ENCODE results near the gene ARVCF.

Gene ARVCF

GRCh38 chr22:19930551-19931486 is 85.8 kb downstream of the ARVCF start:
- Histone ChIP-seq H3K27ac (ENCODE audit: low read depth, low read length) (no peak overlapping the region), H3K9me2 (replicated peaks; ENCODE audit: control insufficient read depth, low read length) (no peaks in the 10 kb centered on the region), H3K79me2 (ENCODE audit: control insufficient read depth, low read length) (no peaks in the 10 kb centered on the region), H3K27me3 (ENCODE audit: control insufficient read depth, low read length) (no peaks in the 10 kb centered on the region), H3K36me3 (ENCODE audit: control insufficient read depth, low read length) (no peaks in the 10 kb centered on the region), H3K9me3 (ENCODE audit: control insufficient read depth, insufficient read depth, low read length) (no peaks in the 10 kb centered on the region), H3K4me2 (ENCODE audit: low read length) (no peak overlapping the region), H3K4me1 (ENCODE audit: control insufficient read depth, low read length) (no peaks in the 10 kb centered on the region), H4K20me1 (ENCODE audit: control insufficient read depth, insufficient read depth, low read depth, low read length) (no peaks in the 10 kb centered on the region), H3K4me3 (ENCODE audit: low read length) (no peak overlapping the region), H3F3A (ENCODE audit: control insufficient read depth, insufficient read depth) (no peaks in the 10 kb centered on the region)
- no peak for TF ChIP-seq EZH2phosphoT487 (IDR thresholded peaks at IDR 0.05; ENCODE audit: borderline replicate concordance, low read length)
- no peak for TF ChIP-seq CTCF (IDR thresholded peaks at IDR 0.05; ENCODE audit: low read depth, low read length, poor library complexity, severe bottlenecking)

- Histone ChIP-seq H3K4me1 (ENCODE audit: control insufficient read depth, low read length) (no peaks in the 10 kb centered on the region), H3K27ac (ENCODE audit: low read depth, low read length) (no peak overlapping the region), H4K20me1 (ENCODE audit: control insufficient read depth, insufficient read depth, low read depth, low read length) (no peaks in the 10 kb centered on the region), H3K36me3 (ENCODE audit: control insufficient read depth, low read length) (no peaks in the 10 kb centered on the region), H3K79me2 (ENCODE audit: control insufficient read depth, low read length) (no peaks in the 10 kb centered on the region), H3K27me3 (ENCODE audit: control insufficient read depth, low read length) (no peaks in the 10 kb centered on the region), H3K9me3 (ENCODE audit: control insufficient read depth, insufficient read depth, low read length) (no peaks in the 10 kb centered on the region), H3F3A (ENCODE audit: control insufficient read depth, insufficient read depth) (no peaks in the 10 kb centered on the region), H3K9me2 (replicated peaks; ENCODE audit: control insufficient read depth, low read length) (no peaks in the 10 kb centered on the region), H3K4me3 (ENCODE audit: low read length) (no peak overlapping the region), H3K4me2 (ENCODE audit: low read length) (no peak overlapping the region)
- no peak for TF ChIP-seq CTCF (IDR thresholded peaks at IDR 0.05; ENCODE audit: low read depth, low read length, poor library complexity, severe bottlenecking)
- TF ChIP-seq EZH2phosphoT487 (IDR thresholded peaks at IDR 0.05; ENCODE audit: borderline replicate concordance, low read length), result no peak
Measured at GRCh38 chr22:19929586-19930550, 86.8 kb downstream of the ARVCF start.

- no peak for TF ChIP-seq CTCF (IDR thresholded peaks at IDR 0.05; ENCODE audit: low read depth, low read length, poor library complexity, severe bottlenecking)
- TF ChIP-seq EZH2phosphoT487 (IDR thresholded peaks at IDR 0.05; ENCODE audit: borderline replicate concordance, low read length), result no peak
- Histone ChIP-seq H3K4me1 (ENCODE audit: control insufficient read depth, low read length) (no peaks in the 10 kb centered on the region), H3K4me2 (ENCODE audit: low read length) (no peak overlapping the region), H3K9me2 (replicated peaks; ENCODE audit: control insufficient read depth, low read length) (no peaks in the 10 kb centered on the region), H3K27me3 (ENCODE audit: control insufficient read depth, low read length) (no peaks in the 10 kb centered on the region), H3F3A (ENCODE audit: control insufficient read depth, insufficient read depth) (no peaks in the 10 kb centered on the region), H3K9me3 (ENCODE audit: control insufficient read depth, insufficient read depth, low read length) (no peaks in the 10 kb centered on the region), H4K20me1 (ENCODE audit: control insufficient read depth, insufficient read depth, low read depth, low read length) (no peaks in the 10 kb centered on the region), H3K36me3 (ENCODE audit: control insufficient read depth, low read length) (no peaks in the 10 kb centered on the region), H3K27ac (ENCODE audit: low read depth, low read length) (no peak overlapping the region), H3K79me2 (ENCODE audit: control insufficient read depth, low read length) (no peaks in the 10 kb centered on the region), H3K4me3 (ENCODE audit: low read length) (no peak overlapping the region)
Measured at GRCh38 chr22:19928207-19928606, 88.4 kb downstream of the ARVCF start.
